Uterus (tissue), 2 donors: Measurements from ENCODE around the gene NRG4.

Source experiments
- POLR2A ChIP-seq, 2 donors: fragments of 450-650 bp; IDR thresholded peaks; one replicate each; pipeline ENCODE4 v1.6.1; 2016; ENCODE audit warnings: antibody characterized with exemption in 2 of 2, mild to moderate bottlenecking in 1 of 2, moderate library complexity in 1 of 2
- TF ChIP-seq, protein P1 (sequence below), 4 experiments: fragments of 200-600 bp in 2 of 4; fragments of 450-650 bp in 2 of 4; sonication (generic) in 2 of 4; IDR thresholded peaks; one replicate each; pipeline ENCODE4 v1.5.1; 2016 to 2019; ENCODE audit warnings: antibody characterized with exemption in 4 of 4, mild to moderate bottlenecking in 2 of 4, moderate library complexity in 1 of 4

DNA sequence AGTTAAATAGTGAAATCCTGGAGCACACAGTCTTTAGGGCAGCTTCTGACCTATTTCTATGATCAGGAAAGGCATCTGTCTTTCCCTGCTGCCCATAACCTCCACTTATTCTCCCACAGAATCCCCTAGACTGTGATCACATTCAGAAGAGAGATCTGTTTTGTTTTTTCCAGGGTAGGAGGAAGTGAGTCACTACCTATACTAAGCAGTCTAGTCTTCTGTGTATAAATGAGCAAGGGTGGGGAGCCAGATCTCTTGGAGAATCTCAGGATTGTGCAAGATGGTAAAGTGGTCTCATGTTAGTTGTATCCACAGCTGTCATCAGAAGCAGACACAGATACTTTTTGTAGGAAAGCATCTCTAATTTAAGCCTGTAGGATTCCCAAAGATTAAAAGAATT lies 120.3 kb downstream of the NRG4 start:
- TF ChIP-seq, protein P1, sequence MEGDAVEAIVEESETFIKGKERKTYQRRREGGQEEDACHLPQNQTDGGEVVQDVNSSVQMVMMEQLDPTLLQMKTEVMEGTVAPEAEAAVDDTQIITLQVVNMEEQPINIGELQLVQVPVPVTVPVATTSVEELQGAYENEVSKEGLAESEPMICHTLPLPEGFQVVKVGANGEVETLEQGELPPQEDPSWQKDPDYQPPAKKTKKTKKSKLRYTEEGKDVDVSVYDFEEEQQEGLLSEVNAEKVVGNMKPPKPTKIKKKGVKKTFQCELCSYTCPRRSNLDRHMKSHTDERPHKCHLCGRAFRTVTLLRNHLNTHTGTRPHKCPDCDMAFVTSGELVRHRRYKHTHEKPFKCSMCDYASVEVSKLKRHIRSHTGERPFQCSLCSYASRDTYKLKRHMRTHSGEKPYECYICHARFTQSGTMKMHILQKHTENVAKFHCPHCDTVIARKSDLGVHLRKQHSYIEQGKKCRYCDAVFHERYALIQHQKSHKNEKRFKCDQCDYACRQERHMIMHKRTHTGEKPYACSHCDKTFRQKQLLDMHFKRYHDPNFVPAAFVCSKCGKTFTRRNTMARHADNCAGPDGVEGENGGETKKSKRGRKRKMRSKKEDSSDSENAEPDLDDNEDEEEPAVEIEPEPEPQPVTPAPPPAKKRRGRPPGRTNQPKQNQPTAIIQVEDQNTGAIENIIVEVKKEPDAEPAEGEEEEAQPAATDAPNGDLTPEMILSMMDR (IDR thresholded peaks at IDR 0.05) = no peak
- no peak for TF ChIP-seq POLR2A (IDR thresholded peaks at IDR 0.05)
